HEK293T (cell line): ENCODE measurements around the gene MYL6B.

Experiments used
- BHLHE40 ChIP-seq: fragments of 450-650 bp; IDR thresholded peaks from 2 replicates; pipeline ENCODE4 v1.6.1; 2016; ENCODE audit warnings: mild to moderate bottlenecking, moderate library complexity, borderline replicate concordance
- CTBP1 ChIP-seq: fragments of 450-650 bp; IDR thresholded peaks from 2 replicates; pipeline ENCODE4 v1.6.1; 2016; ENCODE audit warnings: borderline replicate concordance
- FOXK2 ChIP-seq: fragments of 450-650 bp; IDR thresholded peaks from 2 replicates; pipeline ENCODE4 v1.6.1; 2016; ENCODE audit warnings: mild to moderate bottlenecking
- FOXM1 ChIP-seq: fragments of 450-650 bp; IDR thresholded peaks from 2 replicates; pipeline ENCODE4 v1.6.1; 2017; ENCODE audit warnings: mild to moderate bottlenecking, borderline replicate concordance
- NFRKB ChIP-seq: fragments of 450-650 bp; IDR thresholded peaks from 2 replicates; pipeline ENCODE4 v1.6.1; 2016; ENCODE audit warnings: mild to moderate bottlenecking, moderate library complexity
- SUZ12 ChIP-seq: fragments of 450-650 bp; IDR thresholded peaks from 2 replicates; pipeline ENCODE4 v1.6.1; 2016; ENCODE audit warnings: mild to moderate bottlenecking
- ZNF384 ChIP-seq: fragments of 450-650 bp; IDR thresholded peaks from 2 replicates; pipeline ENCODE4 v1.6.1; 2016
- TF ChIP-seq, protein P1 (sequence below): fragments of 450-650 bp; IDR thresholded peaks from 2 replicates; pipeline ENCODE4 v1.6.1; 2016

DNA sequence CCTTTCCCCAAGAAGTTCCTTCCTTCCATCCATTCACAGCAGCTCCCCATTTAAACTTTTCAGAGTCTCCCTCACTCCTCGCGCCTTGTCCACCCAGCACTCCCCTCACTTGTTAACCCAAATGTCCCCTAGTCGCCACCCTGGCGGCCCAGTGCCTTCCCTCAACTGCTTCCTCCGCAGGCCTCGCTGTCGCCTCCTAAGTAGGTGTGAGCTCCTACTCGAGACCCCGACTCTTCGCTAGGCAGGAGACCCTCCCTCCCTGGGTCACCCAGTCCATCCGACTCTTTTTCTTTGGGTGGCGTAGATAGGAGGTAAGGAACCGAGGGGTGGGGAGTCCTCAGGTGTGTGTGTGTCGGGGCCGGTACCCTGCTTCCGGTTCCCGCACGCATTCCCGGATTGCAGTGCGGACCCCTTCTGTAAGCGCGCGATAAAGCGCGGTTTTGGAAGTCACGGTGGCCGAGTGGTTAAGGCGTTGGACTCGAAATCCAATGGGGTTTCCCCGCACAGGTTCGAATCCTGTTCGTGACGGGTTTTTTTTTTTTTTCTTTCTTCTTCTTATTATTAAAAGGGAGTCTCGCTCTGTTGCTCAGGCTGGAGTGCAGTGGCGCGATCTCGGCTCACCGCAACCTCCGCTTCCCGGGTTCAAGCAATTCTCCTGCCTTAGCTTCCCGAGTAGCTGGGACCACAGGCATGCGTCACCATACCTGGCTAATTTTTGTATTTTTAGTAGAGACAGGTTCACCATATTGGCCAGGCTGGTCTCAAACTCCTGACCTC is 37.7 kb downstream of the MYL6B start:
- no peak for TF ChIP-seq SUZ12
- TF ChIP-seq CTBP1: no peak
- no peak for TF ChIP-seq FOXK2
- TF ChIP-seq ZNF384: peak; percentile 96
- peak; percentile 24; the same call in 1 of the 2 replicates for TF ChIP-seq FOXM1
- no peak for TF ChIP-seq NFRKB
- TF ChIP-seq BHLHE40: no peak
- TF ChIP-seq, protein P1, sequence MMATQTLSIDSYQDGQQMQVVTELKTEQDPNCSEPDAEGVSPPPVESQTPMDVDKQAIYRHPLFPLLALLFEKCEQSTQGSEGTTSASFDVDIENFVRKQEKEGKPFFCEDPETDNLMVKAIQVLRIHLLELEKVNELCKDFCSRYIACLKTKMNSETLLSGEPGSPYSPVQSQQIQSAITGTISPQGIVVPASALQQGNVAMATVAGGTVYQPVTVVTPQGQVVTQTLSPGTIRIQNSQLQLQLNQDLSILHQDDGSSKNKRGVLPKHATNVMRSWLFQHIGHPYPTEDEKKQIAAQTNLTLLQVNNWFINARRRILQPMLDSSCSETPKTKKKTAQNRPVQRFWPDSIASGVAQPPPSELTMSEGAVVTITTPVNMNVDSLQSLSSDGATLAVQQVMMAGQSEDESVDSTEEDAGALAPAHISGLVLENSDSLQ: no peak
